GM12892 (cell line): ENCODE data around the gene EPB41L1.

Experiments used
- POLR2A ChIP-seq: IDR thresholded peaks from 2 replicates; pipeline ENCODE4 v1.6.1; 2011; ENCODE audit warnings: low read depth, low read length, control low read depth
- POLR2AphosphoS5 ChIP-seq: IDR thresholded peaks from 2 replicates; pipeline ENCODE4 v1.6.1; 2011; ENCODE audit warnings: low read depth, low read length, control low read depth

GRCh38 chr20:36206068-36206467, 51.5 kb downstream of the EPB41L1 start:
- TF ChIP-seq POLR2A (no peak), POLR2AphosphoS5 (no peak)
